Endothelial cell of umbilical vein (primary cell): ENCODE data around the gene NPAS1. TPM values are rescaled to one million over a fixed set of nuclear protein-coding genes. Genes with fewer than 3 reads are reported as not detected.
"Not testable (repeated sequence)": the region's sequence is repeated elsewhere in the genome, so short reads cannot be mapped to it uniquely, and the experiment has no call there.

ENCODE experiments used
- BruUV-seq: library from RNA; stranded (reverse); fragments of 400-500 nt; replicated peaks from 2 replicates; lab custom pipeline; 2021; lab: Mats Ljungman, UMichigan
- CTCF ChIA-PET: fragments of 300-600, 350-600 bp; sonication (Branson Sonifier 250); formaldehyde crosslinking; loops from one replicate; lab custom pipeline; 2021; ENCODE audit warnings: antibody characterized with exemption, inconsistent platforms; lab: Charles Lee
- POLR2A ChIA-PET: fragments of 300-600, 350-600 bp; sonication (Branson Sonifier 250); formaldehyde crosslinking; loops from one replicate; lab custom pipeline; 2021; ENCODE audit warnings: antibody characterized with exemption, inconsistent platforms; lab: Charles Lee
- DNase-seq: peaks from one replicate; pipeline ENCODE4 v3.0.0-alpha.2; 2011; ENCODE audit warnings: low read depth, low spot score
- FAIRE-seq: peaks from 2 replicates; lab custom pipeline; 2011; peaks lifted over from hg19 to GRCh38; lab: Jason Lieb, UNC
- H2AFZ ChIP-seq: 2 replicates; pipeline ENCODE4 v1.6.0; 2012; ENCODE audit warnings: low read depth, low read length, control low read depth, inconsistent platforms
- H3K27ac ChIP-seq: 2 replicates; pipeline ENCODE4 v1.5.1; 2011; ENCODE audit warnings: low read depth, mild to moderate bottlenecking, control low read depth, low read length, moderate library complexity; ENCODE audit not compliant: insufficient read depth
- H3K27me3 ChIP-seq, 2 experiments: 2 replicates each; pipeline versions ENCODE4 v1.6.0 to v1.6.1; 2011; ENCODE audit warnings: low read length in 2 of 2, mixed read lengths in 1 of 2; ENCODE audit not compliant: control insufficient read depth in 2 of 2, insufficient read depth in 2 of 2
- H3K36me3 ChIP-seq, 2 experiments: 2 replicates in 1 of 2; 3 replicates in 1 of 2; pipeline ENCODE4 v1.5.1; 2011; ENCODE audit warnings: low read length in 2 of 2, mild to moderate bottlenecking in 1 of 2, moderate library complexity in 1 of 2; ENCODE audit not compliant: control insufficient read depth in 2 of 2, insufficient read depth in 2 of 2; ENCODE audit errors: extremely low read depth in 1 of 2
- H3K4me1 ChIP-seq: 3 replicates; pipeline ENCODE4 v1.5.1; 2011; ENCODE audit warnings: mild to moderate bottlenecking, low read length; ENCODE audit not compliant: control insufficient read depth, insufficient read depth; ENCODE audit errors: extremely low read depth
- H3K4me2 ChIP-seq: 2 replicates; pipeline ENCODE4 v1.6.1; 2011; ENCODE audit warnings: low read length, control low read depth, mixed read lengths; ENCODE audit not compliant: insufficient read depth
- H3K4me3 ChIP-seq, 3 experiments: fragments of 200-600 bp in 1 of 3; sonication (generic), shearing (Covaris generic) in 1 of 3; replicated peaks in 1 of 3; 2 replicates each; pipeline ENCODE4 v1.5.1; 2011 to 2016; ENCODE audit warnings: control low read depth in 3 of 3, low read length in 3 of 3, mild to moderate bottlenecking in 2 of 3, inconsistent platforms in 1 of 3, low read depth in 1 of 3, moderate library complexity in 1 of 3; ENCODE audit not compliant: insufficient read depth in 1 of 3
- H3K79me2 ChIP-seq: 2 replicates; pipeline ENCODE4 v1.6.0; 2012; ENCODE audit warnings: low read length, inconsistent platforms; ENCODE audit not compliant: control insufficient read depth, insufficient read depth
- H3K9ac ChIP-seq: replicated peaks from 2 replicates; pipeline ENCODE3; 2011; ENCODE audit warnings: low read length, control low read depth; ENCODE audit not compliant: insufficient read depth; ENCODE audit errors: extremely low read depth
- H3K9me1 ChIP-seq: replicated peaks from 3 replicates; pipeline ENCODE4 v1.6.0; 2011; ENCODE audit warnings: mild to moderate bottlenecking, low read length; ENCODE audit not compliant: control insufficient read depth, insufficient read depth; ENCODE audit errors: extremely low read depth
- H3K9me3 ChIP-seq: replicated peaks from 2 replicates; pipeline ENCODE4 v1.5.1; 2012; ENCODE audit warnings: low read length, inconsistent platforms; ENCODE audit not compliant: control insufficient read depth, insufficient read depth
- H4K20me1 ChIP-seq: replicated peaks from 2 replicates; pipeline ENCODE3; 2011; ENCODE audit warnings: mild to moderate bottlenecking, low read length; ENCODE audit not compliant: control insufficient read depth, insufficient read depth; ENCODE audit errors: extremely low read depth
- CTCF ChIP-seq, 2 donors: IDR thresholded peaks; 1 replicate in 1 of 2; 2 replicates in 1 of 2; pipeline ENCODE4 v1.5.1; 2011; ENCODE audit warnings: low read length in 2 of 2, mild to moderate bottlenecking in 2 of 2, moderate library complexity in 2 of 2, control low read depth in 1 of 2, inconsistent platforms in 1 of 2, low read depth in 1 of 2; ENCODE audit not compliant: insufficient read depth in 1 of 2; ENCODE audit errors: extremely low read depth in 1 of 2
- EZH2 ChIP-seq: IDR thresholded peaks from 2 replicates; pipeline ENCODE4 v1.6.1; 2012; ENCODE audit warnings: borderline replicate concordance, low read depth, mild to moderate bottlenecking, moderate library complexity, low read length, inconsistent platforms; ENCODE audit not compliant: severe bottlenecking
- FOS ChIP-seq: IDR thresholded peaks from 2 replicates; pipeline ENCODE4 v1.6.1; 2011; ENCODE audit warnings: mild to moderate bottlenecking, low read length, moderate library complexity, borderline replicate concordance; ENCODE audit not compliant: insufficient read depth
- GATA2 ChIP-seq: IDR thresholded peaks from 2 replicates; pipeline ENCODE4 v1.7.0; 2011; ENCODE audit warnings: low read depth, mild to moderate bottlenecking, moderate library complexity, mixed read lengths, low read length; ENCODE audit not compliant: insufficient read length, insufficient read depth
- JUN ChIP-seq: IDR thresholded peaks from 2 replicates; pipeline ENCODE4 v1.6.1; 2011; ENCODE audit warnings: borderline replicate concordance, low read depth; ENCODE audit not compliant: insufficient read length, insufficient read depth
- MAX ChIP-seq: IDR thresholded peaks from 2 replicates; pipeline ENCODE4 v1.6.1; 2011; ENCODE audit not compliant: insufficient read depth, insufficient read length
- MYC ChIP-seq: IDR thresholded peaks from one replicate; pipeline ENCODE4 v1.6.1; 2011; ENCODE audit warnings: mild to moderate bottlenecking, low read depth, low read length
- POLR2A ChIP-seq: IDR thresholded peaks from 2 replicates; pipeline ENCODE4 v1.6.1; 2012; ENCODE audit warnings: low read depth, mild to moderate bottlenecking, control low read depth, low read length
- POLR2AphosphoS5 ChIP-seq: IDR thresholded peaks from 2 replicates; pipeline ENCODE4 v1.6.1; 2012; ENCODE audit warnings: low read depth, mild to moderate bottlenecking, control low read depth, low read length, moderate library complexity; ENCODE audit not compliant: insufficient read depth
- dilution Hi-C: fragments of 300-500 bp; cut with MboI; formaldehyde crosslinking; loops from one replicate; pipeline ENCODE4 v1.15.0; 2019; ENCODE audit warnings: low sequenced_read_pairs; ENCODE audit not compliant: extremely low pct_ligation_motif_present
- intact Hi-C: fragments of 100-400 bp; cut with micrococcal nuclease; formaldehyde crosslinking; loops from one replicate; pipeline ENCODE4 v1.10.0; 2022
- polyA plus RNA-seq, 4 experiments: library from polyadenylated mRNA; depleted of rRNA in 3 of 4; stranded (reverse) in 3 of 4; unstranded in 1 of 4; fragments of >200 nt; gene quantifications; 2 replicates each; pipeline versions ENCODE4 v1.2.1 to v1.2.3, GENCODE V29; 2011 to 2012; ENCODE audit warnings: missing spikeins in 1 of 4
- total RNA-seq: library from RNA; stranded (reverse); gene quantifications from 2 replicates; pipeline ENCODE4 v1.2.3, GENCODE V29; 2021

NPAS1 gene
- total and polyA plus RNA-seq, 2 donors (not counting 3 experiments of a cell fraction or from before 2014, with no cell fraction given) = 0.18 to 0.62 TPM

- Histone ChIP-seq H3K36me3 (peaks cover 0 to 3% of the 10 kb centered on the region in 2 experiments), H3K4me3 (no peak overlapping the region), H3K9ac (no peak overlapping the region), H3K9me3 (no peaks in the 10 kb centered on the region), H3K27me3 (peaks cover 0 to 5% of the 10 kb centered on the region in 2 experiments), H3K27ac (no peak overlapping the region), H3K4me1 (no peaks in the 10 kb centered on the region), H3K9me1 (no peaks in the 10 kb centered on the region), H3K4me2 (no peak overlapping the region), H4K20me1 (no peaks in the 10 kb centered on the region), H2AFZ (no peak overlapping the region), H3K79me2 (no peaks in the 10 kb centered on the region)
- DNase-seq (no peak), FAIRE-seq (no peak)
- ChIA-PET CTCF (interaction anchor here (1.3 kb wide), 1 partner anchor 239 kb away, joined by 3 read pairs; no protein-coding TSS in a partner anchor), POLR2A (no interaction called here)
- dilution Hi-C loops = no loop called here
- TF ChIP-seq GATA2 (no peak), CTCF (IDR thresholded peaks at IDR 0.05; ENCODE audit: extremely low read depth in 1 of 2, insufficient read depth in 1 of 2, low read depth in 1 of 2, low read length in 2 of 2) (no peak), POLR2A (no peak), POLR2AphosphoS5 (no peak), FOS (no peak), JUN (no peak), MYC (no peak), EZH2 (no peak), MAX (no peak)
- intact Hi-C loops = no loop called here
- BruUV-seq = no TSS peak
These were observed 13.1 kb upstream of the NPAS1 start for GRCh38 chr19:47006496-47006895.

GRCh38 chr19:47010549-47010948 lies 9.1 kb upstream of the NPAS1 start:
- H3K9me3 ChIP-seq, H3K27ac ChIP-seq, H3K9ac ChIP-seq, H3K27me3 ChIP-seq, H3K9me1 ChIP-seq, H4K20me1 ChIP-seq, POLR2A ChIA-PET, H3K79me2 ChIP-seq, H3K36me3 ChIP-seq, H3K4me3 ChIP-seq, dilution Hi-C loops, DNase-seq, H3K4me1 ChIP-seq, CTCF ChIA-PET, FAIRE-seq, H2AFZ ChIP-seq, H3K4me2 ChIP-seq, BruUV-seq: not testable (repeated sequence)
- intact Hi-C loops = loop anchor here (5.0 kb wide), 1 partner anchor 67 kb away; no protein-coding TSS in a partner anchor
